ELF-1 (cell line): ENCODE data around the gene SPTAN1.

Experiments used
- DNase-seq: peaks from one replicate; pipeline ENCODE4 v3.0.0-alpha.2; 2016; ENCODE audit warnings: low read depth, low spot score

Gene SPTAN1

DNA sequence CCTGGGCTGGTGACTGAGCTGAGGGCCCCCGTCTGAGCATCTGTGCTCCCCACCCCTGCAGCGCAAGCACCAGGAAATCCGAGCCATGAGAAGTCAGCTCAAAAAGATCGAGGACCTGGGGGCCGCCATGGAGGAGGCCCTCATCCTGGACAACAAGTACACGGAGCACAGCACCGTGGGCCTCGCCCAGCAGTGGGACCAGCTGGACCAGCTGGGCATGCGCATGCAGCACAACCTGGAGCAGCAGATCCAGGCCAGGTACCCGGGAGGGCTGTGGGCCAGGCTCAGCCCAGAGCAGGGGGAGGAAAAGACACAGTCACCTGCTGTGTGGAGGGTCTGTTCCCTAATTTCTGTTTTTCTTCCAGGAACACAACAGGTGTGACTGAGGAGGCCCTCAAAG, 79.7 kb downstream of the SPTAN1 start:
- DNase-seq, result no peak

DNA sequence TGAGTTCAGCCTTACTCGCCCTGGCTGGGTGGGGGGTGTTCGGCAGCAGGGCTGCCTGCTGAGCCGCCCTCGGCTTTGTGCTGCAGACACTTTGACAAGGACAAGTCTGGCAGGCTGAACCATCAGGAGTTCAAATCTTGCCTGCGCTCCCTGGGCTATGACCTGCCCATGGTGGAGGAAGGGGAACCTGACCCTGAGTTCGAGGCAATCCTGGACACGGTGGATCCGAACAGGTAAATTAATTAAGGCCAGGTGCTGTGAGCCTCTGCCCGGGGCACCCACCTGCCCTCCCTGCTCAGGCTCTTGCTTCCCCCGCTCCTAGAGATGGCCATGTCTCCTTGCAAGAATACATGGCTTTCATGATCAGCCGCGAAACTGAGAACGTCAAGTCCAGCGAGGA, 80.1 kb downstream of the SPTAN1 start:
- no peak for DNase-seq

DNA sequence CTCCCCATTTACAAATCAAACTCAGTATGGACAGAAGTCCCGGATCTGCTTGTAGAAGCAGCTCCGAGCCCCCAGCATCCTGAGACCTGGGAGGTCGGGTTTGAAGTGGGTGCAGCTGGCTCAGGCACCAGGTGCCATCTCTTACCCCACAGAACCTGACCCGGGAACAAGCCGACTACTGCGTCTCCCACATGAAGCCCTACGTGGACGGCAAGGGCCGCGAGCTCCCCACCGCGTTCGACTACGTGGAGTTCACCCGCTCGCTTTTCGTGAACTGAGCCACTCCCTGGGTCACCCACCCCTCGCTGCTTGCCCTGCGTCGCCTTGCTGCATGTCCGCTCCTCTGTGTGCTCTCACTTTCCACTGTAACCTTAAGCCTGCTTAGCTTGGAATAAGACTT, 80.7 kb downstream of the SPTAN1 start:
- no peak for DNase-seq

DNA sequence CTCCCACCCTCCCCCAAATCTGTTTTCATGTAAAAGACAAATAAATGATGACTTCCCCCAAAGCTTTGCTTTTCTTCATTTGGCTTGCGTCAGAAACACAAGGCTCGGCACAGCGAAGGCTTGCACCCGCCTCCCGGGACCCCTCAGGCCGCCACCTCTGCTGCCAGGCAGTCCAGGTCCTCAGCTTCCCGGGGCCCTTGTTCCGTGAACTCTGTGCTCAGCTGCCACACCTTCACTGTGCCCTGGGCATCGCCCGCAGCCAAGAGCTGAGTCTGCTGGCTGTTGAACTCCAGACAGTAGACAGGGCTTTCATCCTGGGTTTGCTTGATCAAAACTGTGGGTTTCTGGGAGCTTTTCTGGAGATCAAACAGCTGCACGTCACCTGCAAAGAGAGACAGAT, 81.2 kb downstream of the SPTAN1 start:
- no peak for DNase-seq

DNA sequence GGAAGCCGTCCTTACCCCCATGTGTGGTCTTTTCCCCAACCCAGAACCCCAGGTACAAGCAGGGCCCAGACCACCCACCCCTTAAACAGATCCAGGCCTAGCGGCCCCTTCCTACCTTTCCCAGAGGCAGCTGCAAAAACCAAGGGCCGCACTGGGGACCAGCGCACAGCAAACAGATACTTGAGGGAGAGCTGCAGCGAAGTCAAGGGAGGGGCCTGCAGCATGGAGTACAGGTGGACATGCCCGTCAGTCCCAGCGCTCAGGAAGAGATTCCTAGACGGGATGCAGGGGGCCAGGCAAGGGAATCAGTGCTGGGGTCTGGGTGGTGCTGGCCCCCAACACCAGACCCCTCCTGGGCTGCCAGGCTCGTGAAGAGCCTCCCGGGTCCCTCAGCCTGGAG, 81.7 kb downstream of the SPTAN1 start:
- DNase-seq, result no peak

DNA sequence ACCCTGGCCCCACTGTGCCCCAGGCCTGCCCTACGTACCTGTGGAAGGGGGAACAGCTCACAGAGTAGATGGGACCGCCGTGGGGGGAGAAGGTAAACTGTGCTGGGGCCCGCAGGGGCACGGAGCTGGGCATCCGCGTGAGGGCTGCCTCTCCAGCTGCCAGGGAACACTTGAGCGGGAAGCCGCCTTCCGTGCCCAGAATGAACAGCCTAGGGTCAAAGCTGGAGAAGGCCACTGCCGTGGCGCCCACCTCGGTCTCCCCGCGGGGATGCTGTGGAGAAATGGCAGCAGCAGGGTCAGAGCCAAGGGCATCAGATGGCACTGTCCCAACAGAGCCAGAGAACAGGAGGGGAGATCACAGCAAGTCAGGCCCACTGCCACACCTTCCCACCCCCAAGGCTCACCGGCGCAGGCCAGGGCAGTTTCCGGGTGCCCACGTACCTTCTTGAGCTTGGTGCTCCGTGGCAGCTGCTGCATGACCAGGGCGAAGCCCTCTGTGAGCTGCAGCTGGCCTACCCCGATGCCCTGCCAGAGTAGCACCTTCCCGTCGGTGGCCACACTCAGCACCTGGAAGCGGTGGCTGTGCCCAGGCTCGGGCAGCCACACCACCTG, 82.4 kb downstream of the SPTAN1 start:
- DNase-seq, result no peak

DNA sequence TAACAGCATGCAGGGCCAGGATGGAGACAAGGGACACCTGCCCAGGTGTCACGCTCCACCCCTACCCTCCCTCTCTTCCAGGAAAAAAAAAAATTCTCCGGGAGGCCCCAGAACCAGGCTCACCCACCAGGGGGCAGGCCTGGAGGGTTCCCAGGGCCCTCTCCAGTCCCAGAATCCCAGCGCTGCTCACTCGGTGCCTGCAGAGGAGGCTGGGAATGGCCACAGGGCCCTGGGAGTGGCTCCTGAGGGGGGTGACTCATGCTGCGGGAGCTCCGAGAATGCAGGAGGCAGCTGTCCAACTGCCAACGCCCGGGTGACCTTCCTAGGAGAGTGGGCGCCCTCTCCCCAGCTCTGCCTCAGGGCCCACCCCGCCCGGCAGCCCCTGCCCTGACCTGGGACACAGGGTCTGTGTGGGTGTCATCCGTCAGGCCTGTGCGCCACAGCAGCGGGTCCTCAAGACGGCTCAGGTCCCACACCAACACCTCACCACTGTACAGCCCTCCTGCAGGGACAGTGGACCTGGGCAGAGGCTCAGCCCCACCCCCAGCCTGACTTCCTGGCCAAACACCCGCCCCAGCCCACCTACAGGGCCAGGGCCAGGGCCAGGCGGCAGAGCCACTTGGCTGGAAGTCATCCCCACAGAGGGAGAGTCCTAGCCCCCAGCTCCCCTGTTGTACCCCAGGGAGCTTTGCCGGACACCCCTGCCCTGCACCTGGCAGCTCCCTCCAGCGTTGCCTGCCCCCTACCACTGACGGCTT, 83.1 kb downstream of the SPTAN1 start:
- DNase-seq, result peak; percentile 98

DNA sequence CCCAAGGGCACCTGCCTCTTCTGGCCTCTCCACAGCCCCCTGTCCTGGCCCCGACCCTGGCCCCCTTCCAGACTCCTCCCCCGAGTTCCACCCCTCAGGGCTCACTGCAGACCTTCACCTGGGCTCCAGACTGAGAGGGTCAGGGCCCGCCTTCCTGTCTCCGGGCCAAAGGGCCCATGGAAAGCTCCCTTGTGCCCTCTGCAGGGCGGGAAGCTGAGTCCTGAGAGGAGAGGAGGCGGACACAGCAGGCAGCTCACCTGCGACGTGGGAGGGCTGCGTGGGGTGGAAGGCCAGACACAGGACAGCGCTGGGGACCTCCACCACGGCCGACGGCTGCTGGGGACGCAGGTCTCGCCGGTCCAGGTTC, 83.6 kb downstream of the SPTAN1 start:
- peak; percentile 73 for DNase-seq

DNA sequence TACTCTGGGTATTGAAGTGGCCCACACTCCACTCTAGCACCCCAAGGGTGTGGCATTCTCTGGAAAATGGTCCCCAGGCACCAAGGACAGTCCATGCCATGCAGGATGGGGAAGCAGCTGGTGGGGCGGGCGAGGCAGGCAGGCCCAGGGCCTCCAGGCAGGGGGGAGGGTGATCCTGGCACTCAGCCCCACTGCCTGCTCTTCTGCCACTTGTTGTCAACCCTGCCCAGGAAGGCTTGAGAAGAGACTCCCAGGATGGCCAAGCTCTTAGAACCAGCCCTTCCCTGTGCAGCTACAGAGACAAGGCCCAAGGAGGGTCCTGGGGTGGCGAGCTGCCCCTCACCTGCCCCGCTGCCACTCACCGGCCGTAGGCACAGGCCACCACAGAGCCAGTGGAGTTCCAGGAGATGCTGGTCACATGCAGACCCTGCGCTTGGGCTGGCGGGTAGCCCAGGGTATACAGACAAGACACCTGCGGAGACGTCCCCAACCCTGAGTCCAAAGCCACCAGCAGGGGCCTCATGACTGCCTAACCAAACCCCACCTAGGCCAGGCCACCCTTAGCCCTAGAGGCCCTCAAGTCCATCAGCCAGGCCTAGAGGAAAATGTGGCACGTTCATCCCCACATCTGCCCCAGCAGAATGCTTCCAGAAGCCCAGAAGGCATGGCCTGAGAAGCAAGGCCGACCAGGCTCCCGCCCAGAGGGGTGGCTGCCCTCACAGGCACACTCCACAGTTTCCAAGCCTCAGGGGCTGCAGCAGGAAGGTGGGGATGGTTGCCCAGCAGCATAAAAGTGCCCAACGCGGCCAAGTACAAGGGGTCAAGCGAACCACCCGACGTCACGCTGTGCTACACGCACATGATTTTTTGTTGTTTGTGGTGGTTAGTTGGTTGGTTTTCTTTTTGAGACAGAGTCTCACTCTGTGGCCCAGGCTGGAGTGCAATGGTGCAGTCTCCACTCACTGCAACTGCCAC, 84.5 kb downstream of the SPTAN1 start:
- no peak for DNase-seq

DNA sequence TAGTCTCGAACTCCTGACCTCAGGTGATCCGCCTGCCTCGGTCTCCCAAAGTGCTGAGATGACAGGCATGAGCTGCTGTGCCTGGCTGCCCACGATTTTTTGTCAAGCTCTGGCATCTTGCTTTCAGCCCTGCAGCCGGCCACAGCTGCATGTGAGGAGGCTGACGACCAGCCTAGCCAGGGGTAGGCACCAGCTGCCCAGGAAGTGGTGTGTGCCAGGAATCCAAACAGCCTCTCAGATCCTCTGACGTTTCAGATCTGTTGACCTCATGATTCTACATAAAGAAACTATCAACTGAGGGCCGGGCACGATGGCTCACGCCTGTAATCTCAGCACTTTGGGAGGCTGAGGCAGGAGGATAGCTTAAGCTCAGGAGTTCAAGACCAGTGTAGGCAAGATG, 85.3 kb downstream of the SPTAN1 start:
- DNase-seq, result no peak

DNA sequence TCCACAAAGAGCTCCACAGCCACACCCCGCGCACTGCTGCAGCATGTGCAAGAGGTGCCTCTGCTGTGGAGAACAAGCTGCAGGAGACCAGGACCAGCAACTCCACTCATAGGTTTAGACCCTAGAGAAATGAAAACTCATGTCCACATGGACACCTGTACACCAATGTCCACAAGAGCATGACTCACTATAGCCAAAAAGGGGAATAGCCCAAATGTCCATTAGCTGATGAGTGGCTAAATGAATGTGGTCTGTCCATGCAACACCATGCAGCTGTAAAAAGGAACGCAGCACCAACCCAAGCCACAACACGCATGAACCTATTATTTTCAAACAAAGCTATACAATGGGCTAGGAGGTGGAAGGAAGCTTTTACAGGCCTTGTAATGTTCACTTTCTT, 86.2 kb downstream of the SPTAN1 start:
- no peak for DNase-seq

DNA sequence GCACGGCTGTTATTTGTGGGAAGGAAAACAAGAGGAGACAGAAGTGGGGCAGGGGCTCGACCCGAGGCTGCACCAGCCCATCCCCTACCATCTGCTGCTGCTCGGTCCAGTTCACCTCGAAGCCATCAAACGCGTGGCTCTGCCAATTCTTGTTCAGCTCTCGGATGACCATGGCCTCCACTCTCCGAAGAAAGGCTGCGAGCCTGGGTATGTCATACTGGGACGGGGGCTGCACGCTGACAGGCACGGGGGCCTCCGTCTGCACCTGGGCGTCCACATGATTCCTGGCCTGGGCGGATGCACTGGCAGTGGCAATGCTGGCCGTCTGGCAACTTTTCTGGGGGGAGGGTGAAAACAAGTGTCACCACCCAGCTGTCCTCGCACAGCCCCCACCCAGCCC, 88.2 kb downstream of the SPTAN1 start:
- no peak for DNase-seq

DNA sequence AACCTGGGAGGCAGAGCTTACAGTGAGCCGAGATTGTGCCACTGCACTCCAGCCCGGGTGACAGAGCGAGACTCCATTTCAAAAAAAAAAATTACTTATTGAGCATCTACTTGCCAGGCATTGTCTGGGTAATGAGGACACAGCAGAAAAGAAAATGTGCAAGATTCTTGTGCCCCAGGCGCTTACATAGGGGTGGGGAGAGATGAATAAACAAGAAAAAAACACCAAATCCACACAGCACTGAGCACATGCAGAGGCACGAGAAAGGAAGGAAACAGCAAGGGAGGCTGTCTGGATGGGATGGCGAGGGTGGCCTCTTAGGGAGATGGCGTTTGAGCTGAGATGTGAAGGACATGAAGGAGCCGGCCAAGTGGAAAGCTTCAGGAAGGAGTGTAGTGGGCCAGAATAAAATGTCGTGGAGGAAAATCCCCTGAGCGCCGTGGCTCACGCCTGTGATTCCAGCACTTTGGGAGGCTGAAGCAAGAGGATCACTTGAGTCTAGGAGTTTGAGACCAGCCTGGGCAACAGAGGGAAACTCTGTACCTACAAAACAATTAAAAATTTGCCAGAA, 90.4 kb downstream of the SPTAN1 start:
- DNase-seq, result no peak

DNA sequence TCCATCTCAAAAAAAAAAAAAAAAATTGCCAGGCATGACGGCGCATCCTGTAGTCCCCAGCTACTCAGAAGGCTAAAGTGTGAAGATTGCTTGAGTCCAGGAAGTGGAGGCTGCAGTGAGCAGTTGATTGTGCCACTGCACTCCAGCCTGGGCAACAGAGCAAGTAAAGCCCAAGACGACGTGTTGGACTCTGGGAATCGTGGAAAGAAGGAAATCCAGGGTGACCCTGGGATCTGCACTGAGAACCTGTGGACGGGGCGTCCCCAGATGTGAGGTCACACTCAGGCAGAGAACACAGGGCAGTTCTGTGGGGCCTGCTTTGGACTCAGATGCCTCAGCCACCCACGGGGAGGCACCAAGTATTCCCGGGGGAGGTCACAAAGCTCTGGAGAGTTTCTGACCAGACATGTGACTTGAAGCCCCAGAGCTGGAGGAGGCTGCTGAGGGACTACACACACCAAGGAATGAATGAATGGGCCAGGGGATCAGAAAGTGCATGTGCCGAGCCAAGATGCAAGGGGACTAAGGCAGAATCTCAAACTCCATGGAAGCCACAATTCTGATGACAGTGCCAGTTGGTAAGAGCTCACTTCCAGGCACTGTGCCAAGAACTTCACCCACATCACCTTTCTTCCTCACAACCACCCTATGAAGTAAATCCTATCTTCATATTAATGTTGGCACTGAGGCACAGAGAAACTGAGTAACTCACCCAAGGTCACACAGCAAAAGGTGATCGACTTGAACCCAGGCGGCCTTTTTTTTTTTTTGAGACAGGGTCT, 91.3 kb downstream of the SPTAN1 start:
- DNase-seq, result no peak

DNA sequence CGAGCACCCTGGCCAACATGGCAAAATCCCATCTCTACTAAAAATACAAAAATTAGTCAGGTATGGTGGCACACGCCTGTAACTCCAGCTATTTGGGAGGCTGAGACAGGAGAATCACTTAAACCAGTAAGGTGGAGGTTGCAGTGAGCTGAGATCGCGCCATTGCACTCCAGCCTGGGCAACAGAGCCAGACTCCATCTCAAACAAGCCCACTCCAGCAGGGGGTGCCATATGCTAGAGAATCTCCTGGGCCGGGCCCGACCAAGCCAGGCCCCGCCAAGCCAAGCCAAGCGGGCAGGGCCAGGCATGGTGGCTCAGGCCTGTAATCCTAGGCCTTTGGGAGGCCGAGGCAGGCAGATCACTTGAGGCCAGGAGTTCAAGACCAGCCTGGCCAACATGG, 95.8 kb downstream of the SPTAN1 start:
- DNase-seq, result peak; percentile 73

DNA sequence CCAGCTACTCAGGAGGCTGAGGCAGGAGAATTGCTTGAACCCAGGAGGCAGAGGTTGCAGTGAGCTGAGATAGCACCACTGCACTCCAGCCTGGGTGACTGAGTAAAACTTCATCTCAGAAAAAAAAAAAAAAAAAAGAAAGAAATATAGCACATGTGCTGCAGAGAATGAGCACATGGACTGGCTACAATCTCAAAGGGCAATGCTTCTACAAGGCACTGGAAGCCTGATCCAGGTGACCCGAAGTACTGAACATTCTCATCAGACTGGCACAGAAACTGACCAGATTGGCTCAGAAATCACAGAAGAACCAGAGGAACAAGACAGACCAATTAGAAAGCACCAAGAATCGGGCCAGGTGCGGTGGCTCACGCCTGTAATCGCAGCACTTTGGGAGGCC, 99.4 kb downstream of the SPTAN1 start:
- no peak for DNase-seq

DNA sequence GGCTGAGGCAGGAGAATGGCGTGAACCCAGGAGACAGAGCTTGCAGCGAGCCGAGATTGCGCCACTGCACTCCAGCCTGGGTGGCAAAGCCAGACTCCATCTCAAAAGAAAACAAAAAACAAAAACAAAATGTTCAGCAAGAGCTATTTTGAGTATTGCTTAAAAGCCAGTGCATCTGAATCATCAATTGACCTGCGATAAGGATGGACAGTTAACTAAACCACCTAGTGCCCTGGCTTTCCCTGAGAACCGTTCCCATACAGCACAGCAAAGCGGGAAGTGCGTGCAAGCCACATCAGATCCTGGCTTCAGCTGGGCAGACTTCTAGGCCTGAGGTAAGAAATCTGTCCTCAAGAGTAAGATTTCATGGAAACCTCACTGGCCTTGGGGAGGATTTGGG, 101.5 kb downstream of the SPTAN1 start:
- DNase-seq, result no peak

DNA sequence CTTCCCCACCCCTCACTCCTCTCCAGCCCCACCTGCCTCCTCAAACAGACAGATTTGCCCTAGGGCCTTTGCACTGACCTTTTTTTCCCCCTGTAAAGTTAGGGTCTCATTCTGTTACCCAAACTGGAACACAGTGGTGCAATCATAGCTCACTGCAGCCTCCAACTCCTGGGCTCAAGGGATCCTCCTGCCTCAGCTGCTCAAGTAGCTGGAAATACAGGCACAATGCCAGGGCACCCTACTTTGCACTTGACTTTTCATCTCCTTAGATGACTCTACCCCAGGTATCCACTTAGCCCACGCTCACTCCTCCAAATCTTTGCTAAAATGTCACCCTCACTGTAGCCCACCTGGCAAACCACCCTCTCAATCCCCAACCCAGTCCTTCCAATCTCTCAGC, 102.1 kb downstream of the SPTAN1 start:
- DNase-seq, result no peak

DNA sequence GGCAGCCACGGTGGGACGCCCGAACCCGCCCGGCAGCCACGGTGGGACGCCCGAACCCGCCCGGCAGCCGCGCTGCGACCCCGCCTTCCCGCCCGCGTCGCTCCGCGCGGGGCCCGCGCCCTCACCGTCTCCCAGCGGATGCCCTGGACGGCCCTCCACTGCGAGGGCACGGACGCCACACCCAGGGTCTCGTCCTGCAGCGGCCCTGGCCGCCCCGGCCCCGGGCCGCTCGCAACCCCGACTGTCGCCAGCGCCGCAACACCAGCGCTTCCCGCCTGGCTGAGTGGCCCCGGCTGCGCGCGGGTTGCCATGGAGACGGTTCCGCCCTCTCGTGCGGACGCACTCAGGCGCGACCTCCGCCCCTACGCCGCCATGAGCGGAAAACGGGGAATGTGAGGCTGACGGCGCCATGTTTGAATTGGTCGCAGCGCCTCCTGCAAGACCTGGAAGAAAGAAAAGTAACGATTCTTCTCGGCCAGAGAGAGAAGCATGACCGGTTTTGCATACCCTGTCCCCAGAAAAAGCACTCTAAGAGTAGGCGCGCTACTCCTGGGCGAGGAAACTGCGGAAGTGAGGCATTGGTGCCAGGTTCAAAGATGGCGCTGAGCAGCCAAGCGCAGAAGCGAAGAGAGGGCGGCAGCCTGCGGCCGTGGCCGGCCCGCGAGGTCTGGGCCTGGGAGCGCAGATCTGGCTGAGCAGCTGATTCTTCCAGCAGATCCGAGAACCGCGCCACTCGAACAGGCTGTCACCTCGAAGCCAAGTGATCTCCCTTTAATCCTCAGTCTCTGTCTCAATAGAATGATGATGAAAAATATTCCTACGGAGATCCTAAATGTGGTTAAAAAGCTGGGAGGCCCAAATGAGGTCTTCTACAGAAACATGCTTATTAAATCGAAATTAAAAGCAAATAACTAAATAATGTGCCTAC, 104.3 kb downstream of the SPTAN1 start, which contains the start of gene DYNC2I2:
TSS of gene DYNC2I2 (minus strand) at position 432 of the 928 bp plus-strand sequence. CDS start at position 311, 121 bp downstream.
- peak; percentile 96 for DNase-seq

DNA sequence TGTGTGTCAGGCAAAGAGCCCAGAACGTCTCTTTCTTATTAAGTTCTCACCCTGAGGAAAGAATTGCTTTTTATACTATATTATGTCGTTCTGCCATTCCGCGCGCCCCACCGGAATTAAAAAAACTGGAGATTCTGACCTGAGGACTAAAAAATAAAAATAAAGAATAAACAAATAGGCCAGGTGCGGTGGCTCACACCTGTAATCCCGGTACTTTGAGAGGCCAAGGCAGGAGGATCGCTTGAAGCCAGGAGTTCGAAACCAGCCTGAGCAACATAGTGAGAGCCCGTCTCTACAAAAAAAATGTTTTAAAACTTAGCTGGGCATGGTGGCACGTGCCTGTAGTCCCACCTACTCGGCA, 104.9 kb downstream of the SPTAN1 start:
- no peak for DNase-seq
